Adipocyte (in vitro differentiated cells): ENCODE measurements around the gene SYCE3.

Experiments
- DNase-seq: peaks from one replicate; pipeline ENCODE4 v3.0.0-alpha.2; 2015; ENCODE audit warnings: low read depth
- H3K27me3 ChIP-seq: replicated peaks from 2 replicates; pipeline ENCODE4 v1.7.0; 2013; ENCODE audit warnings: mild to moderate bottlenecking, low read length, moderate library complexity; ENCODE audit not compliant: control insufficient read depth, insufficient read depth
- H3K36me3 ChIP-seq: 2 replicates; pipeline ENCODE4 v1.7.0; 2013; ENCODE audit warnings: low read length, mild to moderate bottlenecking, moderate library complexity; ENCODE audit not compliant: control insufficient read depth, insufficient read depth, severe bottlenecking
- H3K4me1 ChIP-seq: 2 replicates; pipeline ENCODE4 v1.7.0; 2013; ENCODE audit warnings: mild to moderate bottlenecking, low read length, moderate library complexity; ENCODE audit not compliant: control insufficient read depth, insufficient read depth
- H3K4me3 ChIP-seq: 2 replicates; pipeline ENCODE4 v1.7.0; 2013; ENCODE audit warnings: mild to moderate bottlenecking, low read length, moderate library complexity
- H3K9ac ChIP-seq: 2 replicates; pipeline ENCODE4 v1.7.0; 2013; ENCODE audit warnings: mild to moderate bottlenecking, low read length, moderate library complexity
- H3K9me3 ChIP-seq: 2 replicates; pipeline ENCODE4 v1.7.0; 2013; ENCODE audit warnings: mild to moderate bottlenecking, low read length, moderate library complexity; ENCODE audit not compliant: control insufficient read depth

Gene SYCE3

DNA sequence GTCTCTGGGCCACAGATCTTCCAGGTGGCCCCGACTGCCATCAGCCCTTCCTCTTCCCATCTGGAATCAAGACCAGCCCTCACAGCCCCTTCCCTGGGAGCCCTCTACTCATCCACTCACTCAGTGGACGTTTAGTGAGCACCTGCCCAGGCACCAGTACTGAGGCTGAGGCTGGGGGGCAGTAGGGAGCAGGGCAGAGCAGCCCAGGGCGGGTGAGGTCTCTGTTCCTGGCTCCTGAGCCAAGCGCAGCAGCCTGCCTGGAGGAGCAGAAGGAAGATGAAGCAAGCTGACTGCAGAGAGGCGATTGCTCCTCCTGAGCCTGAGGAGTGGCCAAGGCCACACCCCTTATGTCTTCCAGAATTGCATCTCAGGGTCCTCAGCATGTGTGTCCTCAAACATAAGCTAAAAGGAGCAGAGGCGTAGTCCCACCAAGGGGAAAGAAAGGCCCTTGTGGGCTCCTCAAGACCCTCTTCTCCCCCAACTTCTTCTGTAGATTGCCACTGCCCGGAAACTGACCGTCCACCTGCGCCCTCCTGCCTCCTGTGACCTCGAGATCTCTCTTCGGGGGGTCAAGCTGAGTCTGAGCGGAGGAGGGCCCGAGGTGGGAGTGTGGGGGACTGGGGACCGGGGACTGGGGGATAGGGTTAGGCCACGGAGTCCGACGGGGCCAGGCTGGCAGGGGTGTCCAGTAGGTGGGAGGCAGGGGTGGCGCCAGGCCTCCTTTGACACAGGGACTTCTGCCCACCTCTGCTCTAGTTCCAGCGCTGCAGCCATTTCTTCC, 43.6 kb upstream of the SYCE3 start:
- peaks cover 66% of the 10 kb centered on the region for H3K27me3 ChIP-seq
- H3K9me3 ChIP-seq: no peaks in the 10 kb centered on the region
- DNase-seq: no peak
- no peak overlapping the region for H3K9ac ChIP-seq
- H3K4me1 ChIP-seq: peaks cover 9% of the 10 kb centered on the region
- no peaks in the 10 kb centered on the region for H3K36me3 ChIP-seq
- no peak overlapping the region for H3K4me3 ChIP-seq

DNA sequence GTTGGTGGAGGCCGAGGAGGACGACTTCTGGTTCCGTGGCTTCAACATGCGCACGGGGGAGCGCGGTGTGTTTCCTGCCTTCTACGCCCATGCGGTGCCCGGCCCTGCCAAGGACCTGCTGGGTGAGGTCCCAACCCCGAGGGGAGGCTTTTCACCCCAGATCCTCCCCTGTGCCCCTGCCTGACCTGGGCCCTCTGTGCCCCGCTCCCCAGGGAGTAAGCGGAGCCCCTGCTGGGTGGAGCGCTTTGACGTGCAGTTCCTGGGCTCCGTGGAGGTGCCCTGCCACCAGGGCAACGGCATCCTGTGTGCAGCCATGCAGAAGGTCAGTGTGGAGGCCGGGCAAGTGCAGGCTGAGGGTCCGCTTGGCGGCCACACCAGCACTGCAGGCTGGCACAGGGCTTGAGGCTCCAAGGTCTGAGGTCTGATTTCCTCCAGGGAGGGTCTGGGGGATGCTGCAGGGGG, 42.9 kb upstream of the SYCE3 start:
- Histone ChIP-seq H3K4me1 (peaks cover 9% of the 10 kb centered on the region), H3K36me3 (no peaks in the 10 kb centered on the region), H3K4me3 (no peak overlapping the region), H3K9ac (no peak overlapping the region), H3K27me3 (peaks cover 60% of the 10 kb centered on the region), H3K9me3 (no peaks in the 10 kb centered on the region)
- no peak for DNase-seq

DNA sequence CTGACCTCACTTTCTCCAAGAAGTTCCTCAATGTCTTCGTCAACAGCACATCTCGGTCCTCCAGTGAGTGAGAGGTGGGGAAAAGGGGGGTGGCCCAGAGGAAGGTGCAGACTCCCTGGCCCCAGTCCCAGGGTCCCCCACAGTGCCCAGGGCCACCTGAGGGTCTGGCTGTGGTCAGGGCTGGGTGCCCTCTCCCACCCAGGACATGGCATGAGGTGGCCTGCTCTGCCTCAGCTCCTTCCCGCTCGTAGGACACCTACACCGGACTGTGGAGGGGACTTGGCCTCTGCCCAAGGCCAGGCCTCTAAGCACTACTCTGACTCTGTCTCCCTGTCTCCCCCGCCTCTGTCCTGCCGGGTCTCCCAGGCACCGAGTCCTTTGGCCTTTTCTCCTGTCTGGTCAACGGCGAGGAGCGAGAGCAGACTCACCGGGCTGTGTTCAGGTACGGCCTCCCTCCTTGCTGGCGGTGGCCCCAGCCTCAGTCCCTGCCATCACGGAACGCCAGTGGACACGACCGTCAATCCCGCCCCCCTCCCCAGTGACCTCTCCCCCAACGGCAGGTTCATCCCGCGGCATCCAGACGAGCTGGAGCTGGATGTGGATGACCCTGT, 42.4 kb upstream of the SYCE3 start:
- H3K27me3 ChIP-seq: peaks cover 55% of the 10 kb centered on the region
- no peak for DNase-seq

DNA sequence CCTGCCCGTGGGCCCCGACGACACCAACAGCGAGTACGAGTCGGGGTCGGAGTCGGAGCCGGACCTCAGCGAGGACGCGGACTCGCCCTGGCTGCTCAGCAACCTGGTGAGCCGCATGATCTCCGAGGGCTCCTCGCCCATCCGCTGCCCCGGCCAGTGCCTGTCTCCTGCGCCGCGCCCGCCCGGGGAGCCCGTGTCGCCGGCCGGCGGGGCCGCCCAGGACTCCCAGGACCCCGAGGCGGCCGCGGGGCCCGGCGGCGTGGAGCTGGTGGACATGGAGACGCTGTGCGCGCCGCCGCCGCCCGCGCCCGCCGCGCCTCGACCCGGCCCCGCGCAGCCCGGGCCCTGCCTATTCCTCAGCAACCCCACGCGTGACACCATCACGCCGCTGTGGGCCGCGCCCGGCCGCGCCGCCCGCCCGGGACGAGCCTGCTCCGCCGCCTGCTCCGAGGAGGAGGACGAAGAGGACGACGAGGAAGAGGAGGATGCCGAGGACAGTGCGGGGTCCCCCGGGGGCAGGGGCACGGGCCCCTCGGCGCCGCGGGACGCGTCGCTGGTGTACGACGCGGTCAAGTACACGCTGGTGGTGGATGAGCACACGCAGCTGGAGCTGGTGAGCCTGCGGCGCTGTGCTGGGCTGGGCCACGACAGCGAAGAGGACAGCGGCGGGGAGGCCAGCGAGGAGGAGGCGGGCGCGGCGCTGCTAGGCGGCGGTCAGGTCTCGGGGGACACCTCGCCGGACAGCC, 41.7 kb upstream of the SYCE3 start:
- no peak overlapping the region for H3K4me3 ChIP-seq
- peaks cover 9% of the 10 kb centered on the region for H3K4me1 ChIP-seq
- DNase-seq: no peak
- H3K27me3 ChIP-seq: peaks cover 55% of the 10 kb centered on the region
- no peak overlapping the region for H3K9ac ChIP-seq
- no peaks in the 10 kb centered on the region for H3K9me3 ChIP-seq
- H3K36me3 ChIP-seq: no peaks in the 10 kb centered on the region

More for the DNA sequence above, 42.4 kb upstream of the SYCE3 start:
- peaks cover 9% of the 10 kb centered on the region for H3K4me1 ChIP-seq
- no peaks in the 10 kb centered on the region for H3K9me3 ChIP-seq
- H3K4me3 ChIP-seq: no peak overlapping the region
- H3K9ac ChIP-seq: no peak overlapping the region
- H3K36me3 ChIP-seq: no peaks in the 10 kb centered on the region

DNA sequence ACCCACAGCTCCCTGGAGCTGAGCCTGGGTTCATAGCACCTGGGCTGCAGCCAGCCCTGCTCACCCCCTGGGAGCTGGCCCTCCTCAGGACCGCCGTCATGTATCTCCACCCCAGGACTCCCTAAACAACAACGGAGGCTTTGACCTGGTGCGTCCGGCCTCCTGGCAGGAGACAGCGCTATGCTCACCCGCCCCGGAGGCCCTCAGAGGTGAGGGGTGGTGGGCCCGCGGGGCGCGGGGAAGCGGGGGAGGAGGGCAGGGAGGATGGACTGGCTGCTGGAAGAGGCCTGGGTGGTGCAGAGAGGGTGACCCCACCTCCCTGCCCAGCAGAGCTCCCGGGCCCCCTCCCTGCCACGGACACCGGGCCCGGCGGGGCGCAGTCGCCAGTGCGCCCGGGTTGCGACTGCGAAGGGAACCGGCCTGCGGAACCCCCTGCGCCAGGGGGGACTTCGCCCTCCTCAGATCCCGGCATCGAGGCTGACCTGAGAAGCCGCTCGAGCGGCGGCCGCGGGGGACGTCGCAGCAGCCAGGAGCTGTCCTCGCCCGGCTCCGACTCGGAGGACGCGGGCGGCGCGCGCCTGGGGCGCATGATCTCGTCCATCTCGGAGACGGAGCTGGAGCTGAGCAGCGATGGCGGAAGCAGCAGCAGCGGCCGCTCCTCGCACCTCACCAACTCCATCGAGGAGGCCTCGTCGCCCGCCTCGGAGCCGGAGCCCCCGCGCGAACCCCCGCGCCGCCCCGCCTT, 41.0 kb upstream of the SYCE3 start:
- H3K4me3 ChIP-seq: no peak overlapping the region
- DNase-seq: no peak

DNA sequence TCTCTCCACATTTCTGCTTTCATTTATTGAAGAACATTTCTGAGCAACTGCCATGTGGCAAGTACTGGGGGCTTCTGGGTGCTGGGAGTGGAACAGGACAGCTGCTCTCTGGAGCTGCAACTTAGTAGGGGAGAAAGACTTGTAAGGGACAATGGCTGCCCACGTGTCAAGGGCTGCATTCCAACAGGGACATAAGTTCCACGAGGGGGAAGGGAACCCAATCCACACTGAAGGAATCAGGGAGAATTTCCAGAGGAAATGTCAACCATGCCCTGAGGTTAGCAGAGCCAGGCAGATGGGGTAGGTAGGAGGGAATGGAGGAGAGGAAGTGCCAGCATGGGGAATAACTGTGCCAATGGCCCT, 39.6 kb upstream of the SYCE3 start:
- no peak for DNase-seq
- no peak overlapping the region for H3K4me3 ChIP-seq
- peaks cover 9% of the 10 kb centered on the region for H3K4me1 ChIP-seq
- H3K9ac ChIP-seq: no peak overlapping the region
- H3K27me3 ChIP-seq: peaks cover 47% of the 10 kb centered on the region
- H3K36me3 ChIP-seq: no peaks in the 10 kb centered on the region
- no peaks in the 10 kb centered on the region for H3K9me3 ChIP-seq

More for the DNA sequence above, 41.0 kb upstream of the SYCE3 start:
- Histone ChIP-seq H3K9me3 (no peaks in the 10 kb centered on the region), H3K27me3 (peaks cover 50% of the 10 kb centered on the region), H3K4me1 (peaks cover 9% of the 10 kb centered on the region), H3K9ac (no peak overlapping the region), H3K36me3 (no peaks in the 10 kb centered on the region)

DNA sequence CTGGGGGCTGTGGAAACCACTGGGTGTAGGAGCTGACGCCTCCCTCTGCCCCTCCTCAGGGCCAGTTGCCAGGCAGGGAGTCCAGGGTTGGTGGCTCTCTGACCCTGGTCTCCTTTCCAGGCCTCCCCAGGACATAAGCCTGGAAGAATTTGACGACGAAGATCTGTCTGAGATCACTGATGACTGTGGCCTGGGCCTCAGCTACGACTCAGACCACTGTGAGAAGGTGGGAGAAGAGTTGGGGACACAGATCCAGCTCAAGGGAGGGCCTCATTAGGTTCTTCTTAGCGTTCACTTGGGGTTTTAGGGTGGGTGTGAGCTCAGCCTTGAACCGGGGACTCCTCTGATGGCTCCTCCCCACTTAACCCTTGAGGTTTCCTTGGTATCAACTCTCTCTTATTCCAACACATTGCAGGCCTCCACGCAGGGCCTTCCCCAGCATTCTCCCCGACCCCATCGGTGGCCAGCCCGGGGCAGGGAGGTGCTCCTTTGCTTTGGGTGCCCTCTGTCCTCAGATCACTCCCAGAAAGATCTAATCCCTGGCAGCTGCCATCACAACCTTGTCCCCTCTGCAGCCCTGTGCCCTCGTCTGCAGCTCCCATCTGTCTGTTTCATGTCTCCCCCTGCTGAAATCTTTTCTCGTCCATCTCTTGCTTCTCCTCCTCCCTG, 39.1 kb upstream of the SYCE3 start:
- peaks cover 42% of the 10 kb centered on the region for H3K27me3 ChIP-seq

DNA sequence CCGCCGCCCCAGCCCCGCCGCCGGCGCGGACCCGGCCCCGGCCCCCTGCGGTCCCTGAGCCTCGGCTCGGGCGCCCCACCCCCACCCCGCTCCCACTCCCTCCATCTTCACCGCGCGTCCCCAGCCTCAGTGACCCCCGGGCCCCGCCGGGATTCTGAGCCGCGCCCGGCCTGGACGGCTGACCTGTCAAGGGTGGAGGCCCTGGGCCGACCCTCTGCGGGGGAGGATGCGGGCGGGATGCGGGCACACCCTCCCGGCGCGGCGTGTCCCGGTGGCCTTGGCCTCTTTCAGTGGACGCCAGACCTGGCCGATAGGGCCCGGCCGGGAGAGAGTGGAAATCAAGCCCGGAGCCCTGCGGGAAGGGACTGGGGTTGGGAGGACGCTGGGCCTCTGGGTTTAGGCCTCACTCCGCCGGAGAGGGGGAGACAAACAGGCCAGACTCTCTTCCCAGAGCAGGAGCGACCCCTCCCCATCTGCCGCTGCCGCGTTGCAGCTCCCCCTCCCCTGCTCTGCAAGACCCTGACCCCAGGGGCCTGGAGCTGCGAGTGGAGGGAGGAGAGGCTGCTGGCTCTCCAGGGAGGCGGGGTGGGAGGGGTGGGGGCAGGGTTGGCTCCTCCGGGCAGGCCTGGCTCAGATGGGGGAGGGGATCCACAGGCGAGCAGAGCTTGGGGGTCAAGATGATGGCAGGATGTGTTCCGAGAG, 38.4 kb upstream of the SYCE3 start:
- Histone ChIP-seq H3K36me3 (peaks cover 6% of the 10 kb centered on the region), H3K4me3 (no peak overlapping the region), H3K9ac (no peak overlapping the region), H3K4me1 (peaks cover 9% of the 10 kb centered on the region), H3K9me3 (no peaks in the 10 kb centered on the region), H3K27me3 (peaks cover 38% of the 10 kb centered on the region)
- DNase-seq: no peak

More for the DNA sequence above, 39.1 kb upstream of the SYCE3 start:
- H3K4me1 ChIP-seq: peaks cover 9% of the 10 kb centered on the region
- no peak overlapping the region for H3K9ac ChIP-seq
- no peak overlapping the region for H3K4me3 ChIP-seq
- DNase-seq: no peak
- H3K36me3 ChIP-seq: peaks cover 4% of the 10 kb centered on the region
- no peaks in the 10 kb centered on the region for H3K9me3 ChIP-seq

DNA sequence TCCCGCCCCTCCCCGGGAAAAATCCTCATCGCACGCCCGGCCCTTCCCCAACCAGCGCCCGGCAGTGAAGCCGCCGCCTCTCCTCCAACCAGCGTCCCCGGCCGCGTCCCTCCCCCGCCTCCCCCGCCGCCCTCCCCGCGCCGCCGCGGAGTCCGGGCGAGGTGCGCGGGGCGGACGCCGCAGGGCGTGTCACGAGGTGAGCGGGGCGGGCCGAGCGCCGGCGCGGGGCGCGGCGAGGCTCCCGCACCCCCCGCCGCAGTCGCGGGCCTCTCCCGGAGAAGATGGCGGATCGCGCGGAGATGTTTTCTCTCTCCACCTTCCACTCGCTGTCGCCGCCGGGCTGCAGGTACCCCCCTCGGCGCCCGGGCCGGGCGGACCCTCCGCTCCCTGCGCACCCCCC, 37.8 kb upstream of the SYCE3 start, which contains the start of gene MAPK8IP2:
Gene MAPK8IP2 (plus strand): TSS at position 256 of the 400 bp plus-strand sequence. CDS start 26 bp downstream, at position 282.
- Histone ChIP-seq H3K27me3 (peaks cover 34% of the 10 kb centered on the region), H3K4me1 (peaks cover 9% of the 10 kb centered on the region), H3K36me3 (peaks cover 6% of the 10 kb centered on the region), H3K9me3 (no peaks in the 10 kb centered on the region), H3K4me3 (no peak within 1 kb of the TSS), H3K9ac (no peak within 1 kb of the TSS)
- peak; percentile 20 for DNase-seq

DNA sequence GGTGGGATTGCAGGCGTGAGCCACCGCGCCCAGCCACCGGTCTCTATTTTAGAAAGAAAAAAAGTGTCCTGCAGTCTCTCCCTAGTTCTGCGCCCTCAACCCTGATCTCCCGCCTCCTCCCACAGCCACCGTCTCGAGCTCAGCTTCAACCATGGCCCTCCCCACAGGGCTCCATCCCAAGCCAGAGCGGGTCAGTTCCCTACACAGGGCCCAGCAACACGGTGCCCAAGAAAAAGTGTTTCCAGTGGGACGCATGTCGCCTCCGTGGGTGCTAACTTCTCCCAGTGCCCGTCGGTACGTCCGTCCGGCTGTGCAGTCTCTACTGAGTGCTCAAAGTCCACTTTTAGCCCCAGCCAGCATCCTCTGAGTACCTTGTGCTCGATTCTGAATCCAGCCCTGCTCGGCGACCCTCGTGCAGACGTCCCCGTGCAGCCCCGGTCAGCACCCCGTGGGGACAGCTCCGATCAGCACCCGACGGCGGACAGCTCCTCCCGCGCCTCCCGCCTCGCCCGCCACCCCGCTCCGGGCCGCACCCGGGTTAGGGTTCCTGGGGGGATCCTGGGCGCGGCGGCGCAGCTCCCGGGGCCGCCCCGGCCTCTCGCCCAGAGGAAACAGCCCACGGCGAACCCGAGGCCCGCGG, 37.2 kb upstream of the SYCE3 start:
- DNase-seq: peak; percentile 74
- H3K9ac ChIP-seq: no peak overlapping the region
- H3K27me3 ChIP-seq: peaks cover 28% of the 10 kb centered on the region
- peaks cover 9% of the 10 kb centered on the region for H3K4me1 ChIP-seq
- H3K9me3 ChIP-seq: no peaks in the 10 kb centered on the region
- H3K4me3 ChIP-seq: no peak overlapping the region
- peaks cover 6% of the 10 kb centered on the region for H3K36me3 ChIP-seq
